GM12872 (cell line): ENCODE data around the gene BATF.

ENCODE experiments used
- TF ChIP-seq, protein P1 (sequence below): IDR thresholded peaks from 3 replicates; pipeline ENCODE4 v1.5.1; 2011; ENCODE audit warnings: low read depth, mild to moderate bottlenecking, low read length, moderate library complexity; ENCODE audit not compliant: insufficient read depth

Gene BATF

DNA sequence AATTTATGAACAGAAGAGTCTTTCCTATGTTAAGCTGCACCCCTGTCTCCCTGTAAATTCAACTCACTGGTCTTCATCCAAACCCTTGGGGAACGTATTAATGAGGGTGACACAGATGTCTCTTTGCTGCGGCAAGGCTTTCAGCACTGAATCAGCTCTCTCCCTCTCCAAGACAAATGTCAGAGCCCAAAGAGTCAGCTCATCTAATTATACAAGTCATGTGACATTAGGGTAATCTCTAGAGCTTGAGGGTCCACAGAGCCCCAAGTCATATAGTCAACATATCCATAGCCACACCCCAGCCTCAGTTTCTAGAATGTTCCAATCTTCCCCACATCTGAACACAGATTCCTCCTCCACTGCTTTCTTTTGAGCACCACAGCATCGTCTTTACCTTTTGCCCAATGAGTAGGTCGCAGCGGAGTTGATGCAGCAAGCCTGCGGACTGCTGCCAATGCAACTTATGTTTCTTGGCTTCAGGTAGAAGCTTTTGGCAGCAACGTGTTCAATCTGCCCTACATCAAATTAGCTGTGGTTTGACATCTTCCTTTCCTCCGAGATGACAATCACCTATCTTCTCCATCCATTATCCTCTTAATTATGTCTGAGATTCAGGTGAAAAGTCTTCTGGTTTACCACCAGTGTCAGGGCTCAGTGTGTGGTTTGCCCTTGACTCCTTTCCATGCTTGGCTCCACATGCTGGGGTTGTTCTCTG is 5.3 kb downstream of the BATF start:
- TF ChIP-seq, protein P1, sequence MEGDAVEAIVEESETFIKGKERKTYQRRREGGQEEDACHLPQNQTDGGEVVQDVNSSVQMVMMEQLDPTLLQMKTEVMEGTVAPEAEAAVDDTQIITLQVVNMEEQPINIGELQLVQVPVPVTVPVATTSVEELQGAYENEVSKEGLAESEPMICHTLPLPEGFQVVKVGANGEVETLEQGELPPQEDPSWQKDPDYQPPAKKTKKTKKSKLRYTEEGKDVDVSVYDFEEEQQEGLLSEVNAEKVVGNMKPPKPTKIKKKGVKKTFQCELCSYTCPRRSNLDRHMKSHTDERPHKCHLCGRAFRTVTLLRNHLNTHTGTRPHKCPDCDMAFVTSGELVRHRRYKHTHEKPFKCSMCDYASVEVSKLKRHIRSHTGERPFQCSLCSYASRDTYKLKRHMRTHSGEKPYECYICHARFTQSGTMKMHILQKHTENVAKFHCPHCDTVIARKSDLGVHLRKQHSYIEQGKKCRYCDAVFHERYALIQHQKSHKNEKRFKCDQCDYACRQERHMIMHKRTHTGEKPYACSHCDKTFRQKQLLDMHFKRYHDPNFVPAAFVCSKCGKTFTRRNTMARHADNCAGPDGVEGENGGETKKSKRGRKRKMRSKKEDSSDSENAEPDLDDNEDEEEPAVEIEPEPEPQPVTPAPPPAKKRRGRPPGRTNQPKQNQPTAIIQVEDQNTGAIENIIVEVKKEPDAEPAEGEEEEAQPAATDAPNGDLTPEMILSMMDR: no peak

DNA sequence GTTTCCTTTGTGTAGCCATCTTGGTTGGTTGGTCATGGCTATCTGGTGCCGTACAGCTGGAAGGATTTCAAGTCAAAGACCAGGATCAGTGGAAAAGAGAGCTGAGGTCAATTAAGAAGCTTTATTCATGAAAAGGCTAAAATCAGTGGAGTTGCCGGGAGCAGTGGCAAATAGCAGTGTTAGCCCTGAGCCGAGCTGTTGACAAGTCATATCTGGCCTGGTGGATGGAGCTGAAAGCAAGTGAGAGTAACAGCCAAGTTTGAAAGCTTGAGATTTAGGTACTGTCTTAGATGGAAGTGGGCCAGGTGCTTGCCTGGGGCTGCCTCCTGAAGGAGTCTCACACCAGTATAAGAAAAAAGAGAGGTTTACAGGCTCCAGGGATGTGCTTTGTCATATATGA is 9.0 kb downstream of the BATF start:
- TF ChIP-seq, protein P1: no peak

DNA sequence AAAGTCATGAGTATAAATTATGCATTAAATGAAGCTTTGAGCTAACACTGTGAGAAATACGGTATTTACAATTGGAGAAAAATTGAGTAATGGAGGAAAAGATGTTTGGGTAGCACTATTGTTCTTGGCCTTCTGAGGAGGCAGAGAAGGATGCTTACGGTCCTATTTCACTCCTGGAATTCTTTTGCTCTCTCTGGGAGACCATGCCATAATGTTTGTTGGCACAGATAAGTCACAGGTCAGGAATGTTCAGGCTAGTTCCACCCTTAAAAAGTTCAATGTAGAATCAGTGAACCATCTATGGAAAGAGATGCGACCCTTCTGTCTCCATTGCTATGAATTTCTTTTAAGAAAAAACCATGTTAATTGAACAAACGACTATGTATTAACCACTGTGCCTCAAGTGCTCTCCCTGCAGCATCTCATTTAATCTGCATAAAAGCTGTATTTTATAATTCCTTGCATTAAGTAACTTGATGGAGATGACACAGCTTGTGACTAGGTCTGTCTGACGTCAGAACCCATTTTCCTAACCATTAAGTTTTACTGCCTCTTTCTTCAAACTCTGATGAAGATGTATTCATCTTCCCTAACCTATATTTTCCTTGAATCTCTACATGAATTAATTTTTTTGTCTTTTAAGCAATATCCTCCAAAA is 9.5 kb downstream of the BATF start:
- TF ChIP-seq, protein P1: no peak

DNA sequence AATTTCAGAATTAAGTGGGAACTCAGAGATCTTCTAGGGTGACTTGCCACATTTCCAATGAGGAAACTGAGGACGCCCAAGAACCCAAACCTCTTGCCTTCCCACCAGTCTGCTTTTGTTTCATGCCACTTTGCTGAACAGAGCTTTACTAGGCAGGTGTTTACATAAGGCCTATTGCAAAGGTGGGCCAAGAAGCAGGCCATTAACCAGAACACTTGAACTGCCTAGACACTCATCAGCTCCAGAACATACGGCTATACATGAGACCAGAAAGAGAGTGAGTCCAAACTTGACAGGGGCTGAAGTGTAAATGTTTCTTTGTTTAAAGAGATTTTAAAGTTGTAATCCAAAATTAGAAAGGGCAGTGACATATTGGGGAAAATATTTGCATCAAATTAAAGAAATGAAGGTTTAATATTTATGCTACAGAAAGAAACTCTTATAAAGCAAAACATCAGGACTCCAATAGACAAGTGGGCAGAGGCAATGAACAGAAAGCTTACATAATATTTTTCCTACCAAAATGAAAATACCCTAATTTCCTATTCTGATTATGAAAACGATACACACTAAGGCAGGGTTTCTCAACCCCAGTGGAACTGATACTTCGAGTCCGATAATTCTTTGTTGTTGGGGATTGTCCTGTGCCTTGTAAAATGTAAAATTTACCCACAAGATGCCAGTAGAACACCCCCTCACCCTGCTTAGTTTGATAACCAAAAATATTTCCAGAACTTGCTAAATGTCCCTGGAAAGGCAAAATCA is 11.7 kb downstream of the BATF start:
- TF ChIP-seq, protein P1: no peak

DNA sequence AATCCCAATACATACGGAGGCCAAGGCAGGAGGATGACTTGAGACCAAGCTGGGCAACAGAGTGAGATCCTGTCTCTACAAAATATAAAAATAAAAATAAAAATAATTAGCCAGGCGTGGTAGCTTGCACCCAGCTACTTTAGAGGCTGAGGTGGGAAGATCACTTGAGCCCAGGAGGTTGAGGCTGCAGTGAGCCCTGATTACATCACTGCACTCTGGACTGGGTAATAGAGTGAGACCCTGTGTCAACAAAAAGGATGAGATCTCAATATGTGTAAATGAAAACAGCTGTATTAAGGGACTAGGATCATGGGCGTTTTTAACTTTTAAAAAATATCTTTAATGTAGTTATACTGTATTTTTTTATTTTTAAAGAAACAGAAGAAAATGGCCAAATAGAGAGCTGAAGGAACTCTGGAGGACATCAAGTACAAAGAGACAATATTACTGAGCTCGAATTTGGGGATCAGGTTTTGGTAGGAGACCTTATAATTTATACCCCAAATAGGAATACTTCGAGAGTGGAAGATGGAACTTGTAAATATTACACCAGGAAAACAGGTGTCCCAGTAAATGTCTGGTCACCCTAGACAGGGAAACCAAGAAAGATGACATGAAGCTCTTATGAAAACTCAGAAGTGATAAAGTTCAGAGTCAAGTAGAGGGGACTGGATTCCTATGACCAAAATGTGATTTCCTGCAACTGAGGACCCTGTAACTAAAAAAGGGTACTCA is 13.1 kb downstream of the BATF start:
- TF ChIP-seq, protein P1: no peak

DNA sequence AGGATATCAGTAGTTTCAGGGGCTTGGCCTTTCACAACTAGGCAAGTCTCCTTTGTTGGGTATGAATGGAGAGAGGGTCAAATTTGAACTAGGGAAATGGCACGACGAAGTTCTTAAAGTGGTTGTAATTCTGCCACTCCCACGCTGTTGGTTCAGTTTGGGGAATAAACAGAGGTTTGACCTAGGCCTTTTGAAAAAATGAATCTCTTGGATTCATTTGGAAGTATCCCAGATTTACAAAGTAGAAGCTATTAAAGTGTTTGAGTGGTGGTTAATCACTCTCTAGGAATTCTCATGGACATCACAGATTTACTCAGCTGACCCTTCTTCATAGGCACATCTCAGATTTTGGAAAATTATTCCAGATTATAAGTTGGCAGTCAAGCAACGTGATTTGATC is 14.8 kb downstream of the BATF start:
- TF ChIP-seq, protein P1: no peak

DNA sequence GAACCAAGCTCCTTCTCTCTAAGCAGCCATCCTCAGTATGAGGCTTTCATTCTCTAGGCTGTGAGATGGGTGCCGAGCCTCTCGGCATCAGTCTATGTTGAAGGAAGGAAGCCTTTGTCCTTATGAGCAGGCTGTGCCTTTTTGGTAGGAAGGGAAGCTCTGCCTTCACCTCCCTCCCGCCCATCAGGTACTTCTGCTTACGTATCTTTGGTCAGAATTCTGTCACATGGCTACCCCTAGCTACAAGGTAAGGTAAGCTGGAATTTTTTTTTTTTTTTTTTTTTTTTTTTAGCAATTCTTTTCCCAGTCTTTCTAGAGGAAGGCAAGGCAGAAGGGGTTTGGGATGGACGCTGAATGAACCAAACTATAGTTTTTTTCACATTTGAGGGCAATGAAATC is 16.9 kb downstream of the BATF start:
- TF ChIP-seq, protein P1: no peak
